Epidermal melanocyte (primary cell): ENCODE measurements around the gene PSRC1.
A peak's percentile ranks its signal among the peaks of the same experiment; 100 is the strongest.

ENCODE experiments used
- DNase-seq: peaks from one replicate; pipeline ENCODE4 v3.0.0; 2011; ENCODE audit warnings: low spot score; ENCODE audit not compliant: insufficient read length

Gene PSRC1

DNA sequence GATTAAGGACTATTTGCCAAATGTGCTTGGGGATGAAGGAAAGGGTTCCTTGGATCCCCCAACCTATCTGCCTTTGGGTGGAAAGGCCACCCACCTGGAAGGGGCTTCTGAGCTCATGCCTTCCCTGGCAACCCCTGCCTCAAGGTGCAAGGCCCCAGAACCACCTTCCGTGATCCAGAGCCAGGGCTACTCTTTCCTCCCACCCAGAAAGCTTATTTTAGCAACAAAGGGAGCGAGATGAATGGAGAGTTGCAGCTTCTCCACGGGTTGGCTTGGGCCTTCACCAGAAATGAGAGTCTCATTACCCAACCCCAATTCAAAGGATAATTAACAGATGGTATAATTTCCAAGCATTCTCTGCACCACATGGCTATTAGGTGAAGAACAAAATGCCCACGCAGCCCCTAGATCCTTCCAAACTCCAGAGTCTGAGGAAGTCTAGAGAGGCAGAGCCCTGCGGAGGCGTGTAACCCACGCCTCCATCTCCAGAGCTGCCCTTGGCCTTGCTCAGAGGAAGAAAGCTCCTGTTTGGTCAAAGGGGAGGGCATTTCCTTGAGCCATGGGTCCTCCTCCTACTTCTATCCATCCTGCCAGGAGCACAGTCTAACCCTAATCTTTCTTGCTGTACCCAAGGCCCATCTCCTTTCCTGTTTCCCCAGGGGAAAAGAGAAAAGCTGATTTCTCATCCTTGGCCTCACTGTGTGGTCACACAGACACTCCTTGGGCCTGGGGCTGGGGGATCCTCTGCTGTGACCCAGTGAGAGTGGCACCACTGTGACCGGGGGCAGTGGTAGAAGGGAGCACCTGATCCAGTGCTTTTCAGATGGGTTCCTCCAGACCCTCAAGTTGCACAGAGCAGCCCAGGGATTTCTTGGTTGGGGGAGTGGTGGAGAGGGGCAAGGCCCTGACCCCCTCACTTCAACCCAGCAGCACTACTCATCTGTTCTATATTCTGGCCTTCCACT lies 35.3 kb downstream of the PSRC1 start:
- DNase-seq, result no peak

DNA sequence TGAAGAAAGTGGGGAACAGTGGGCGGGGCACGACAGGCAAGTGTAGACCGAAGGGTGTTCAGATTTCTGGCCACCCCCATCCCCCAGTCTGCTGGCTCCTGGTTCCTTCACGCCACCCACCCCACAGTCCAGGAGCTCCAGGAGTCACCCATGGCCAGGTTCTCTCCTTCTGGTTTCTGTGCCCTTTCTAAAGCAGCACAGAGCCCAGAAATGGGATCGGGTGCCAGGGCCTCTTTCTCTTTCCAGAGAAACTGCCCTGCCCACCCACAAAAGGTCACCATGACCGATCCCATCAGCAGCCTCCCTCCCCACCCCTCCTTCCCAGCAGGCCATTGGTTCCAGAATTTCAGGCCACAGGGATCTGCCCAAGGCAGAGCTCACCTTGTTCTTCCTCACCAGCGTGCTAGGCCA lies 36.8 kb downstream of the PSRC1 start:
- no peak for DNase-seq

DNA sequence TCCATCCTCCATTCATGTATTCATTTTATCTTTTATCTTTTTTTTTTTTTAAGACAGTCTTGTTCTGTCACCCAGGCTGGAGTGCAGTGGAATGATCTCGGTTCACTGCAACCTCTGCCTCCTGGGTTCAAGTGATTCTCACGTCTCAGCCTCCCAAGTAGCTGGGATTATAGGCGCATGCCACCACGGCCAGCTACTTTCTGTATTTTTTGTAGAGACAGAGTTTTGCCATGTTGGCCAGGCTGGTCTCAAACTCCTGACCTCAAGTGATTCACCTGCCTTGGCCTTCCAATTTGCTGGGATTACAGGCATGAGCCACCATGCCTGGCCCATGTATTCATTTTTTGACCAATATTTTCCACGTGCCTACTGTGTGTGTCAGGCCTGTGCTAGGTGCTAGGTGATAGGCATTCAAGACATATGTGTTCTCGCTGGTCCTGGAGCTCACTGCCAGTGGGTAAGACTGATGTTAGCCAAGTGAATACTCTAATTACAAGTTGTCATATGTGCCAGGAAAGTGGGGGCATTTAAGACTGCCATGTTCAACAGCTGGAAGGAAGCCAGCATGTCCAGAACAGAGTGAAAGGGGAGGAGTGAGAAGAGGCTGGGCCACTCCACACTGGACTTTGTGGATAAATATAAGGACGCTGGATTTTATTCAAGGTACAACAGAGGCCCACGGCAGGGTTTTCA lies 38.9 kb downstream of the PSRC1 start:
- DNase-seq, result no peak

DNA sequence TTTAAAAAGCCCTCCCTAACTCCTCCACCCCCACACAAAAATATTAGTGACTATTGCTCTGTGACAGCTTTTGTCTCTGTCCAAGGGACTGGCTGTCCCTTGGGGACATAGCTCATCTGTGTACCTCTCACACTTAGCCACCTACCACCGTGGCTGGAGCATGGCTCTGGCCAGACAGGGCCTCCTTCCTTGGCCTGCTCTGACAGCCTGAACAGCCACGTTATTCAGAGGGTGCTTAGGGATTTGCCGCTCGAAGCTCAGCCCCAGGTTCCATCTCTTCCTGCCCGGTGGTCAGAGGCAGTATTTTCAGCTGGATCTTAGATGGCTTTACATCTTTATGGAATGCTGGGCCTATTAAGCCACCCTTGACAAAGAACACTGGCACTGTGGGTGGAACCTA lies 39.7 kb downstream of the PSRC1 start:
- no peak for DNase-seq

DNA sequence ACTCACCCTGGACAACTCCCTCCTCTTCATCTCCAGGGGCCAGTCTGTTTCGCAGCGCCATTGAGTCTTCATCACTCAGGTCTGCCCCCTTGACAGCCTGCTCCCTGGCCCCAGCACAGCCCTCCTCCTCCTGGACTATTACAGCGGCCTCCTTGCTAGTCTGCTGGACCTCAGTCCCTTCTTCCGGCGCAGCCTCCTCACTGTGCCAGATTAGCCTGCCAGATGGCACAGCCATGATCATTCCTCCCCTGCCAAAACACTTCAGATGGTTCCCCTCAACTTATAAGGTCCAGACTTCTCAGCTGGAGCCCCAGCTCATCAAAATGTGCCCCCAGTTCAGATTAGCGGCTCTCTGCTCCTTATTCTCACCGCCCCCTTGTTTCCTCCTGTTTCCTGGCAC lies 40.6 kb downstream of the PSRC1 start:
- no peak for DNase-seq

DNA sequence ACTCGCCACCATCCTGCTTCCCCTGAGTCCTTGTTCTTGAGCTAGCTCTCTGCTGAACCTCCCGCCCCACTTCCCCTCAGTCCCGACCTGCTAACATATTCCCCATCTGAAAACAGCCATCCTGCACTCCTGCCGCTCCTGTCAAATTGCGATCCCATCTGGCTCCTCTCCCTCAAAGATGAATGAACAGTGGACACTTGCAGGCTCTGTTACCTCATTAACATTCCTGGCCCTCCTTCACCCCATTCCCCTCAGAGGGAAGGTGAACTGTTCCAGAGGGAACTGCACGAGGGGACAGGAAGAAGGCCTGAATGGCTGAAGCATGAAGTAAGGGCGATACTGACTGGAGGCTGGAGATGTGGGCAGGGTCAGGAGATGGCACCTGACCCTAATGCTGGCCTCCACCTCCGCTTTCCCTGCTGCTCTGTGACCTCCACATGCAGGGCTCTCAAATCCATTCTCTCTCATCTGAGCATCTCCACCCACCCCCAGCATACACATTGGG lies 41.1 kb downstream of the PSRC1 start:
- no peak for DNase-seq

DNA sequence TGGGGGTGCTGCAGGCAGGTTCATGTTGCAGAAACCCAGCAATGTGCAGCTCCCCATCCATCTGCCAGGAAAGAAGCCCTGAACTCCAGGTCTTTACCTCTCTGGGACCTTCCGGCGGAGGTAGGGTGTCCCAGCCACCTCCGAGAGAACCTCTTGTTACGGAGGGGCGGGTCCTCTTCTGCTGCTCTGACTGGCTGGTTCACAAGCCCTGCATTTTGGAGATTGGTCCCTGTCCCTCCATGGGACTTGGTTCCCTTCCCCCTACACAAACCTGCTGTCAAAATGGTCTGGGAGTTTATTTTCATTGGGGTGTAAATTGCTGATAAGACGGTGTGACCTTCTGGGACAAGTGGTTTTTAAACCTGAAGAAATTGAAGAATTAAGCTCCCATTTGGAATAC lies 41.6 kb downstream of the PSRC1 start:
- DNase-seq, result no peak

DNA sequence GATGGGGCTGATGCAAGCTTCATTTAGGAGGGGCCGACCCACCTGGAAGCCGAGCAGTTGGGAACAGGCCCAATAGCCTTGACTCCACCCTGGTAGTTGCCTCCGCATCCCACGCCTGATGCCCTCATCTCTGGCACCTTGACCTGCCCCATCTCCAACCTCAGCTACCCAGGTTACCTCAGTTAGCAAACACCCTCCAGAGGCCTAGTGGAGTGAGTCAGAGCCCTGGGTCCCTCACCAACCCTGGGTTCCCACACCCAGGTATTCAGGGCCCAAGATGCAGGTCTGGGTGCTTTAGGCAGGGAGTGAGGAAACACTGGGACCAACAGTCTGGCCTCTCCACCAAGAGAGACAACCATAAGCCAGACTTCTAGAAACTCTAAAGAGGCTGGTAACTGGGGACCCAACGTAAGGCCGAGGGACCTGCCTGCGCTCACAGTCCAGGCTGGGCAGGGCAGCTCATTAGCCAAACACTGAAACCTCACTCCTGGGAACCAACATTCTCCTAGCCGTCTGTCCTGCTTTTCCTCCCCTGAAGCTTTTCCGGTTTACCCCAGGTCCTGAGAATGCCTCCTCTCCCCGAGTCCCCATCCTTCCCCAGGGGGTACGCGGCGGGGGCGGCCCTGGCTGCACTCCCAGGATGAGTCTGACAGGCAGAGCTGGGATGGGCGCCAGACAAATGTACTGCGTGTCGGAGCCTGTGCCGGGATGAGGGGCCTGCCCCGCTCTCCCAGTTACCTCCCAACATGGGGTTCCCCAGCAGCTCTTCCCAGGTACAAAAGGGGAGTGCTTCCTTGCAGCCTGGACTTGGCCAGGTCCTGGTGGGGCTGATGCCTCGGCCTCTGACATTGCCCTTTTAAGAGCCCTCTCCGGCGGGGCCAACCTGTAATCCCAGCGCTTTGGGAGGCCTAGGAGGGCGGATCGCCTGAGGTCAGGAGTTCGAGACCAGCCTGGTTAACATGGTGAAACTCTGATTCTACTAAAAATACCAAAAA lies 42.5 kb downstream of the PSRC1 start:
- DNase-seq, result peak; percentile 13

DNA sequence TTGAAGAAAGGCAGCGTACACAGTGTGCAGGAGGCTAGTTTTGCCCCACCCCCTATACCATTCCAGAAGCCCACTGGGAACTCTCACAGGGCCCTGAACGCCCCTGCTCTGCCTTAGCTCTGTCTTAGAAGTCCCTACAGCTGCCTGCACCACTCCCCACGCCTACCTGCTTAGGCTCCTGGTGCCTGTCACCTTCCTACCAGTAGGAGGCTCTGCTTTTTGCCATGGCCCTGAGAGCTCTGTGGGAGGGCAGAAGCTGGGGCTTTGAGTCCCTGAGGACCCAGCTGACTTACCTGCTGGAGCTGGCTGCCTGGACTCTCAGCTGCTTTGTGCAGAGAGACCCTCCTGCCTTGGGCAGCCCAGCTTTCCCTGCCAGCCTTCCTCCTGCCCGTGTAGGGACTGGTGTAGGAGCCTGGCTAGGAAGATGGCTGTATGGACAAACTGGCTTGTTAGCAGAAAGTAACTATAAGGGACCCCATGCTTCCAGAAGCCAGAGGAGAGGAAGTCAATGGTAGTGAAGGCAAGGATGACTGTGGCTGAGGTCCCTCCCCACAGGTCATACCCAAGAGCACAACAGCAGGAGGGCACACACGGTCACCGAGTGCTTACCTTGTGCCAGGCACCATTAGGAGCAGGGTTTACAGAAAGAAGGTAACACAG lies 43.4 kb downstream of the PSRC1 start:
- peak; percentile 23 for DNase-seq

DNA sequence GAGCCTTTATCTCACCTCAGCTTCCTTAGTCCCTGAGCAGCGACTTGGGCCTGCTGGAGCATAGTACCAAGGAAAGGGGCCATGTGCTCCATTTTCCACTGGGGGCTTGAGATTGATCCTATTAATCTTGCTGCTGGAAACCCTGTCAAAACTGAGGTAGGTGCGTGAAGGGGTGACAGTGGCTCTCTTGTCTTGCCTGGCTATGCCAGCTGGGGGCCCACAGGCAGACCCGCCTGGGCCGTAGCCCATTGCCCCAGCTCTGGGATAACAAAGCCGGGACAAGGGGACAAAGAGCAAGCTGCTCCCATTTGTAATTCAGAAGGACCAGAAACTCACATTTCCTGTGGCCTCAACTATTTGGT lies 43.9 kb downstream of the PSRC1 start:
- DNase-seq, result no peak

DNA sequence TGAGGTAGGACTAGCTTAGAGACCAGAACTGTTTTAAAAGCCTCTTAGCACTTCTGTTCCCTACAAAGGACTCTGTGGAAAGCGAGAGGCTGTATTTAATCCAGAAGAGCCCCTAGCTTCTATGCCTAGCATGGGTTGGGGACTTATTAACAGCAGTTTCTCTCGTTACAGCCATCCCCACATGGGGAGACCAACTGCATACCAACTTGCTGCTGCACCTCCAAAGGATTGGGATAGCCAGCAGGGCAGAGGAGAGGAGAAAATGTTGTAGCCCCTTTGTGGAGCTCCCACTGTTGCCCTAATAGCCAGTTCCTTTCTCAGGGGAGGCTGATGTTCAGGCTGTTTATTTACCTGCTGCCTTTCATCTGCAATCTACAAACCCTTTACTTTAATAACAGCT lies 44.6 kb downstream of the PSRC1 start:
- DNase-seq, result peak; percentile 7

DNA sequence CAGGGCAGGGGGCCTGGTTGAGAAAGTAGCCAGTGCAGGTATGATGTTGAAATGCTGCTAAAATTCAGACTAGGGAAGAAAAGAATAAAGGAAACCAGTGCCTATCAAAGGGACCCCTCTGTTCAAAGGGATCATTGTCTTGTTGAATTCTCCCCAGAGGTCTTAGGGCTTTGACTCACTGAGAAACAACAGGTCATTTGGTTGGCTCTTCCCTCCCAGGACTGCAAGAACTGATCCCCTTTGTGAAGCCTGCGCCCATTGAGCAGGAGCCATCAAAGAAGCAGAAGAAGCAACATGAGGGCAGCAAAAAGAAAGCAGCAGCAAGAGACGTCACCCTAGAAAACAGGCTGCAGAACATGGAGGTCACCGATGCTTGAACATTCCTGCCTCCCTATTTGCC lies 45.4 kb downstream of the PSRC1 start:
- peak; percentile 17 for DNase-seq

DNA sequence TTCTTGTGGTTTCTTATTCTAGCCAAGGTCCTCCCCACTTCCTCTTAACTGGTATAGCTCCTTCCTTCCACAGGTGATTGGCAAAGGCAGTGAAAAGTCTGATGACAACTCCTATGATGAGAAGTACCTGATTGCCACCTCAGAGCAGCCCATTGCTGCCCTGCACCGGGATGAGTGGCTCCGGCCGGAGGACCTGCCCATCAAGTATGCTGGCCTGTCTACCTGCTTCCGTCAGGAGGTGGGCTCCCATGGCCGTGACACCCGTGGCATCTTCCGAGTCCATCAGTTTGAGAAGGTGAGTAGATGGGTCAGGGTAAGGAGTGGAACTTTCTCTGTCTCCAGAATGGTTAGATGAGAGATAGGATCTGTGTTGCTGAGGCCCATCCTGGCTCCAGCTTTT lies 47.8 kb downstream of the PSRC1 start:
- no peak for DNase-seq

DNA sequence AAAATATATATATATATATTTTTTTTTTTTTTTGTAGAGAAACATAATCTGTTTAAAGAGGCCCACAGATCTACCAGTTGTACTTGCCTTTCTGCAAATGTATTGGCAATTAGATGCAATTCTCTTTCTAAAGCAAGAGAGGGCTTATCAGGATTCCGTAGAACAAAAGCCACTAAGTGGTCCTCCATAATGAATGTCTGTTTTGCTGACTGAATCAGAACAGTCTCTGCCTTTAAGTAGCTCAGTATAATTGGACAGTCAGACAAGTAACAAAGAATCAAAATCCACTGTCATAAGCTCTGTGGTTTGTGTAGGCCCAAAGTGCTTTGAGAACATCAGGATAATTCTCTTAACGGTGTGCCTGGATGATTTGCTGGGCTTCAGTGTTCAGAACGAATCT lies 51.9 kb downstream of the PSRC1 start:
- DNase-seq, result no peak
